ENCODE results near the gene TMPRSS6. TPM values are rescaled to one million over a fixed set of nuclear protein-coding genes. Genes with fewer than 3 reads are reported as not detected.

Gene TMPRSS6
- total RNA-seq, 2 donors from 2014 or later: 1.8 to 1.9 TPM

DNA sequence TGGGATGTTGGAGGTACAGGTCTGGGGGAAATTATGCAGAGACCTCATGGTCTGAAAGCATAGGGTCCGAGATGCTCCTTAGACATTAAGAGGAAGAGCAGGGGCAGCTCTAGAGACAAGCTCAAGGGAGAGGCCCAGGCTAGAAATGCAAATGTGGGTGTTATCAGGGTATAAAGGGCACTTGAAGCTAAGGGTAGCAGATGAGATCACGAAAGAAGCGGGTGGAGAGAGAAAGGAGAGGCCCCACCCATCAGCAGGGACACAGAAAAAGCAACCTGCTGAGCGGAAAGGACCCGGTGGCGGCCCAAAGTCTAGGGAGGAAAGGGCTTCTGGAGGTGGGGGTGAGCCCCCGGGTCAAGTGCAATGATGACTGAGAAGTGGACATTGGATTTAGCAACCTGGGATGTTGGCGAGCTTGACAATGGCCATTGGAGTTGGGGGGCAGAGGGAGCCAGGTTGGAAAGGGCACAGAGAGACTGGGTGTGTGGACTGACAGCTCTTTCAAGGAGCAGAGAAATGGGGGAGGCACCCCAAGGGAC, 8.9 kb downstream of the TMPRSS6 start:
- Mint-ChIP-seq H3K4me3 (no peak overlapping the region), H3K9me3 (no peaks in the 10 kb centered on the region), H3K36me3 (no peaks in the 10 kb centered on the region), H3K27me3 (no peaks in the 10 kb centered on the region), H3K27ac (peak overlapping the region in 1 of 2 donors; percentile 38), H3K4me1 (ENCODE audit: low read depth in 2 of 2) (peaks cover 17 to 33% of the 10 kb centered on the region in 2 donors)
- DNase-seq (ENCODE audit: low spot score) (no peak), ATAC-seq (no peak)

- Mint-ChIP-seq H3K27ac (peak overlapping the region; percentile 47 to 51), H3K27me3 (peaks cover 10 to 13% of the 10 kb centered on the region in 2 donors), H3K9me3 (no peaks in the 10 kb centered on the region), H3K36me3 (no peaks in the 10 kb centered on the region), H3K4me3 (no peak overlapping the region), H3K4me1 (ENCODE audit: low read depth in 2 of 2) (peaks cover 31 to 39% of the 10 kb centered on the region in 2 donors)
- ATAC-seq (no peak), DNase-seq (ENCODE audit: low spot score) (peak; percentile 59)
Observed at GRCh38 chr22:37098976-37099591, 10.4 kb downstream of the TMPRSS6 start.

DNA sequence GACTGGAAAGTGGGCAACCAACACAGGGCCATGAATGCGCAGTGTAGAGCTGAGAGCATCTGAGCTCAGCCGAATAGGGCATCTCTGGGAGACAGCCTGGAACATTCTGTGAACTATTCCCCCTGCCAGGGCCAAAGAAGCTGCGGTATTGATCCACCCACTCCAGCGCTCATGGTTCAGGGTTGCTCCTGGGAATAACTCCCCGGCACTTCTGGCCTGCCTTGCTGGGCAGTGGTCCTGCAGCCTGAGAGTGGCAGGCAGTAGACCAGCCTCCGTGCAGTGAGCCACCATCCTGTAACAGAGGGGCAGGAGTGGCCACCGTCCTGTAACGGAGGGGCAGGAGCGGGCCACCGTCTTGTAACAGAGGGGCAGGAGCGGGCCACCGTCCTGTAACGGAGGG, 12.2 kb downstream of the TMPRSS6 start:
- H3K4me3 Mint-ChIP-seq: no peak overlapping the region
- H3K36me3 Mint-ChIP-seq: no peaks in the 10 kb centered on the region
- no peaks in the 10 kb centered on the region for H3K9me3 Mint-ChIP-seq
- H3K27ac Mint-ChIP-seq: peak overlapping the region in 1 of 2 donors; percentile 44
- H3K4me1 Mint-ChIP-seq (ENCODE audit: low read depth in 2 of 2): peaks cover 32 to 37% of the 10 kb centered on the region in 2 donors
- ATAC-seq (no peak), DNase-seq (ENCODE audit: low spot score) (no peak)
- H3K27me3 Mint-ChIP-seq: peaks cover 10 to 15% of the 10 kb centered on the region in 2 donors

DNA sequence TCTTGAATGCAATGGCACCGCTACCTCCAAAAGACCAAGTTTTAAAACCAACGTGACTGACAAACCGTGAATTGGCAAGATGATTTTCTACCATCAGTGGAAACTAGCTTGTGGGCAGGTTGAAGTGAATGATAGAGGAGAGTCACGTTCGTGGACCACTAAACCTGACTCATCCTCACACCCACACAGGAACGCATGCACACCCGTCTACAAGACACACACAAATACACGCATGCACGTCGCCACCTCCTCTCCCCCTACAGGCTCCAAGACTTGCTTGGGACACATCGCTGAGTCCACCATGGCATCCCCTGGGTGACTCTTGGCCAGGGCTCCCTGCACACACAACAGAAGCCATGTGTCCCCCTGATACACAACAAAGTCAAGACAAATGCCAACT, 14.4 kb downstream of the TMPRSS6 start:
- Mint-ChIP-seq H3K27me3 (peaks cover 10 to 15% of the 10 kb centered on the region in 2 donors), H3K36me3 (no peaks in the 10 kb centered on the region), H3K27ac (peak overlapping the region in 1 of 2 donors; percentile 19), H3K9me3 (no peaks in the 10 kb centered on the region), H3K4me3 (no peak overlapping the region), H3K4me1 (ENCODE audit: low read depth in 2 of 2) (peaks cover 28 to 31% of the 10 kb centered on the region in 2 donors)
- DNase-seq (ENCODE audit: low spot score) (no peak), ATAC-seq (peak in 1 of 2 donors; percentile 68)

GRCh38 chr22:37094239-37094638, 15.3 kb downstream of the TMPRSS6 start:
- DNase-seq (ENCODE audit: low spot score) (no peak), ATAC-seq (no peak)
- Mint-ChIP-seq H3K4me1 (ENCODE audit: low read depth in 2 of 2) (peaks cover 26 to 31% of the 10 kb centered on the region in 2 donors), H3K9me3 (no peaks in the 10 kb centered on the region), H3K4me3 (no peak overlapping the region), H3K27ac (peak overlapping the region in 1 of 2 donors; percentile 19), H3K36me3 (no peaks in the 10 kb centered on the region), H3K27me3 (peaks cover 10 to 15% of the 10 kb centered on the region in 2 donors)

DNA sequence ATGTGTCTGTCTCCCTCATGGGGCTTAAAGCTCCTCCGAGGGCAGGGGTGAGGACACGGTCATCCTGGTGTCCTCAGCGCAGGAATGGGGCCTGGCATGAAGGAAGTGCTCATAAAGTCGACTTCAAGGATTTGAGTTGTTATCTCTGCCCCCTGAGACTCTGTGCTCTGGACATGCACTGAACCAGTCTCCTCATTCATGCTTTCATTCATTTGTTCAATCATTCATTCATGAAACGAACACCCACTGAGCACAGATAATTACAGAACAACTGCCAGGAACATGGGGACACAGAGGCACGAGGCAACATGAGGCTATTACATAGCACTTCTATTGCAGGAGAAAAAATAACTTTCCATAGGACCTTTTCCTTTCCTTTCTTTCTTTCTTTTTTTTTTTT, 16.5 kb downstream of the TMPRSS6 start:
- H3K27me3 Mint-ChIP-seq: peaks cover 10 to 15% of the 10 kb centered on the region in 2 donors
- ATAC-seq (no peak), DNase-seq (ENCODE audit: low spot score) (no peak)
- no peaks in the 10 kb centered on the region for H3K36me3 Mint-ChIP-seq
- peaks cover 23 to 31% of the 10 kb centered on the region in 2 donors for H3K4me1 Mint-ChIP-seq (ENCODE audit: low read depth in 2 of 2)
- H3K27ac Mint-ChIP-seq: peak overlapping the region in 1 of 2 donors; percentile 52
- H3K9me3 Mint-ChIP-seq: no peaks in the 10 kb centered on the region
- no peak overlapping the region for H3K4me3 Mint-ChIP-seq

DNA sequence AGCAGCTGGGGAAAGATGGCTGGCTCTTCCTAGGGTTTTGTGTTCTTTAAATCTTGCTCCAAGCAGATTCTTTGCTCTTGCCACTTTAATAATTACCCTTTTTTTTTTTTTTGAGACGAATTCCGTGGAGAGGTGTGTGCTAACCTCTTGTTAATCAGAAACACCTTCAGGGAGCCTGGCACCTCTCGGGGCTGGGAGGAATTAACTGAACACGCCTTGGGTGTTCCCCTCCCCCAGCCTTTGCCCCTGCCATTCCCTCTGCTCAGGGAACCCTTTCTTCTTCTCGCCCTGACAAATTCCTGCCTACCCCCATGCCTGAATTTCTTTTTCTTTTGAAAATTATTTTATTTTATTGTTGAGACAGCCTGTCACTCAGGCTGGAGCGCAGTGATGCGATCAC, 17.5 kb downstream of the TMPRSS6 start:
- ATAC-seq (no peak), DNase-seq (ENCODE audit: low spot score) (no peak)
- Mint-ChIP-seq H3K27me3 (peaks cover 10 to 15% of the 10 kb centered on the region in 2 donors), H3K27ac (no peak overlapping the region), H3K4me1 (ENCODE audit: low read depth in 2 of 2) (peaks cover 24 to 31% of the 10 kb centered on the region in 2 donors), H3K36me3 (no peaks in the 10 kb centered on the region), H3K9me3 (no peaks in the 10 kb centered on the region), H3K4me3 (no peak overlapping the region)

DNA sequence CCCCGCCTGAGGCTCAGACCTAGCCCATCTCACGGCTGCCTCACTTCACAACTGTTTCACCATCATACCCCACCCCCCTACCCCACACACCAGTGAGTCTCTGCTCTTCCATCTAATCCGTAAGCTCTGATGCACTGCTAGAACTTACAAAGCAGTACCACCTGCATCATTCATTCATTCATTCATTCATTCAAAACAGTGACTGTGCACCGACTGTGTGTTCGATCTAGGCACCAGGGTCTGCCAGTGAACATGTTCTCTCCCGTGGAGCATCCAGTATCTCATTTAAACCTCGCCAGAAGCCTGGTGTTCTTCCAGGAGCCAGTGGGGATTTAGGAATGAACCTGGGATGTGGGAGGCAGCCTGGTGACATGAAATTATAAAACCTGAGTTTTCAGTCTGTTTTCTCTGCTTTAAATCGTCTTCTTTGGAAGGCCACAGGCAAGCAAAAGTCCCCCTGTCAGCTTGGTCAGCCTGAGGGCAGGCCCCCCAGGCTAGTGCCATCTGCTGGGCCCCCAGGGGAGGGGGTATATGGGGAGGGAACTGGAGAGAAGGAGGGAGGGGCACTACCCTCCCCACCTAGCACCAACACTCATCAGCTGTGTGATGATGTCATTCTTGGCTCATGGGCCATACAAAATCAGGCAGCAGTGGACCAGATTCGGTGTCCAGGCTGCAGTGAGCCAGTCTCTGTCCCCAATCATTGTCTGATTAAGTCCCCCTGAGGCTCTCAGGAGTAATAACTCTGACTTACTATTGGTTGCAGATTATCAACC, 18.4 kb downstream of the TMPRSS6 start:
- H3K27ac Mint-ChIP-seq: peak overlapping the region in 1 of 2 donors; percentile 84
- H3K4me3 Mint-ChIP-seq: no peak overlapping the region
- H3K36me3 Mint-ChIP-seq: no peaks in the 10 kb centered on the region
- no peaks in the 10 kb centered on the region for H3K9me3 Mint-ChIP-seq
- H3K27me3 Mint-ChIP-seq: peaks cover 10 to 15% of the 10 kb centered on the region in 2 donors
- DNase-seq (ENCODE audit: low spot score): no peak
- ATAC-seq: no peak
- peaks cover 24 to 27% of the 10 kb centered on the region in 2 donors for H3K4me1 Mint-ChIP-seq (ENCODE audit: low read depth in 2 of 2)

GRCh38 chr22:37089434-37089833, 20.1 kb downstream of the TMPRSS6 start:
- ATAC-seq: no peak
- no peak for DNase-seq (ENCODE audit: low spot score)
- Mint-ChIP-seq H3K36me3 (no peaks in the 10 kb centered on the region), H3K27me3 (peaks cover 3 to 5% of the 10 kb centered on the region in 2 donors), H3K27ac (no peak overlapping the region), H3K4me3 (no peak overlapping the region), H3K4me1 (ENCODE audit: low read depth in 2 of 2) (peaks cover 15 to 16% of the 10 kb centered on the region in 2 donors), H3K9me3 (no peaks in the 10 kb centered on the region)

- H3K27me3 Mint-ChIP-seq: no peaks in the 10 kb centered on the region
- no peak for ATAC-seq
- no peaks in the 10 kb centered on the region for H3K36me3 Mint-ChIP-seq
- H3K27ac Mint-ChIP-seq: peak overlapping the region; percentile 11 to 72
- no peaks in the 10 kb centered on the region for H3K9me3 Mint-ChIP-seq
- H3K4me3 Mint-ChIP-seq: no peak overlapping the region
- DNase-seq (ENCODE audit: low spot score): no peak
- H3K4me1 Mint-ChIP-seq (ENCODE audit: low read depth in 2 of 2): peaks cover 10 to 15% of the 10 kb centered on the region in 2 donors
Observed at GRCh38 chr22:37088750-37089408, 20.6 kb downstream of the TMPRSS6 start.

- ATAC-seq: peak in 1 of 2 donors; percentile 13
- H3K4me1 Mint-ChIP-seq (ENCODE audit: low read depth in 2 of 2): peaks cover 10 to 21% of the 10 kb centered on the region in 2 donors
- no peaks in the 10 kb centered on the region for H3K36me3 Mint-ChIP-seq
- peak overlapping the region; percentile 11 to 72 for H3K27ac Mint-ChIP-seq
- no peak overlapping the region for H3K4me3 Mint-ChIP-seq
- H3K27me3 Mint-ChIP-seq: no peaks in the 10 kb centered on the region
- no peaks in the 10 kb centered on the region for H3K9me3 Mint-ChIP-seq
- no peak for DNase-seq (ENCODE audit: low spot score)
Observed at GRCh38 chr22:37088108-37088605, 21.4 kb downstream of the TMPRSS6 start.

DNA sequence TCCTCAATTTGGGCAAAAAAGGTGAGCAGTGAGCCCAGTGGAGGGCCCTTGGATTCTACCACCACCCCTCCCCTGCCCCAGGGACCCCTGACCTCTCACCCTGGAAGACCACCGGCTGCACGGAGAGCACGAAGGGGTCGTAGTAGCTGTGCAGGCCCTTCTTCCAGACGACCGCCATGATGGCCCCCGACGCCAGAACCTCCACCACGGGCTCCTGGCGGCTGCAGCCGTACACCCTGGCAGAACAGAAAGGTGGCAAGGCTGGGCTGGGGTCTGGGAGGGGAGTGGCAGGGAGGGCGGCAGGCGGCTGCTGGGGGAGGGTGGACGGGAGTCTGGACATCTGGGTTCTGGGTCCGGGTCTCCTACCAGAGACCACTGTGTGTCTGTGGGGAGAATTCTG, 23.3 kb downstream of the TMPRSS6 start:
- no peak for ATAC-seq
- Mint-ChIP-seq H3K4me3 (no peak overlapping the region), H3K9me3 (no peaks in the 10 kb centered on the region), H3K27me3 (no peaks in the 10 kb centered on the region), H3K36me3 (no peaks in the 10 kb centered on the region), H3K4me1 (ENCODE audit: low read depth in 2 of 2) (peaks cover 27 to 34% of the 10 kb centered on the region in 2 donors), H3K27ac (peak overlapping the region in 1 of 2 donors; percentile 16)
- no peak for DNase-seq (ENCODE audit: low spot score)

DNA sequence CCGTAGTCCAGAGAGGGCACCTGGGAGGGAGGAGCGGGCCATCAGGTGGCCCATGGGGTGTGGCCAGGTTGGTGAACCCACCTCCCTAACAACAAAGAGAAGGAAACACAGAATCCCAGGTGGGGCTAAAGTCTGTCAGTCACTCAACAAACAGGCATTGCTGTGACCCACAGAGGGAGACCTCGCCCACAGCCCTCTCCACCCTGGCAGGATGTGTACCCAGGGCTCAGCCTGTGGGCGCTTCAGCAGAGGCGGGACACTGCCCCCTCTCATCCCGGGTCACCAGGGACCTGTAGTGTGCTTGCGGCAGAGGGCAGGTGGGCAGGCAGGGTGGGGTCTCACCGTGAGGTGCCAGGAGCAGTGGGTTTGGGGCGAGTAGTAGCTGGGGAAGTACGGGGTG, 25.1 kb downstream of the TMPRSS6 start:
- no peak for DNase-seq (ENCODE audit: low spot score)

More for the DNA sequence above, 25.1 kb downstream of the TMPRSS6 start:
- H3K4me1 Mint-ChIP-seq (ENCODE audit: low read depth in 2 of 2): peaks cover 41 to 43% of the 10 kb centered on the region in 2 donors
- H3K9me3 Mint-ChIP-seq: no peaks in the 10 kb centered on the region
- no peaks in the 10 kb centered on the region for H3K36me3 Mint-ChIP-seq
- ATAC-seq: no peak
- H3K27me3 Mint-ChIP-seq: no peaks in the 10 kb centered on the region
- H3K27ac Mint-ChIP-seq: peak overlapping the region in 1 of 2 donors; percentile 98
- no peak overlapping the region for H3K4me3 Mint-ChIP-seq

Data from natural killer cell treated with Interleukin-12 subunit alpha and Interleukin-12 subunit beta and Interleukin-15 and Interleukin-18, amount 100 ng/mL, for 72 hours (primary cell).